CD4-positive, alpha-beta T cell treated with Interleukin-15 for 4 hours (primary cell): ENCODE data around the gene PRCC.
A peak's percentile ranks its signal among the peaks of the same experiment; 100 is the strongest.

ENCODE experiments used
- DNase-seq: peaks from one replicate; pipeline ENCODE4 v3.0.0-alpha.2; 2020; ENCODE audit warnings: low spot score

Gene PRCC

GRCh38 chr1:156767101-156767878 lies at the start of gene PRCC:
TSS of gene PRCC (plus strand) at chr1:156767535. CDS start at chr1:156767772, 237 bp downstream.
- DNase-seq: peak; percentile 99

- no peak for DNase-seq
These were observed 46.2 kb upstream of the PRCC start for GRCh38 chr1:156721131-156721530.

GRCh38 chr1:156721535-156721934 lies 45.8 kb upstream of the PRCC start:
- DNase-seq: no peak

GRCh38 chr1:156725683-156726280 lies 41.6 kb upstream of the PRCC start:
- peak; percentile 77 for DNase-seq

- peak; percentile 57 for DNase-seq
These were observed 40.6 kb upstream of the PRCC start for GRCh38 chr1:156726549-156727226.

GRCh38 chr1:156727492-156727891 lies 39.8 kb upstream of the PRCC start:
- no peak for DNase-seq

- peak; percentile 65 for DNase-seq
These were observed 39.3 kb upstream of the PRCC start, which contains the start of gene METTL25B for GRCh38 chr1:156727926-156728598. TSS of gene METTL25B (plus strand) at chr1:156728469. CDS start at chr1:156729105, 636 bp downstream.

- DNase-seq: peak; percentile 92
These were observed 38.5 kb upstream of the PRCC start, which contains the start of gene ISG20L2 for GRCh38 chr1:156728599-156729462. TSS of gene ISG20L2 (minus strand) at chr1:156728766. CDS start at chr1:156727652, 1,114 bp downstream.

GRCh38 chr1:156733989-156734584 lies 33.2 kb upstream of the PRCC start:
- DNase-seq: no peak

GRCh38 chr1:156738407-156738806 lies 28.9 kb upstream of the PRCC start:
- no peak for DNase-seq

- no peak for DNase-seq
These were observed 28.4 kb upstream of the PRCC start for GRCh38 chr1:156738916-156739315.

- no peak for DNase-seq
These were observed 27.0 kb upstream of the PRCC start for GRCh38 chr1:156740237-156740740.

GRCh38 chr1:156740741-156741480 lies 26.4 kb upstream of the PRCC start, which contains the start of gene MRPL24:
TSS of gene MRPL24 (minus strand) at chr1:156741088. CDS start at chr1:156738704, 2,384 bp downstream.
- peak; percentile 99 for DNase-seq

GRCh38 chr1:156741481-156741983 lies 25.8 kb upstream of the PRCC start:
- DNase-seq: no peak

GRCh38 chr1:156742017-156742416 lies 25.3 kb upstream of the PRCC start:
- DNase-seq: no peak

- DNase-seq: no peak
These were observed 24.5 kb upstream of the PRCC start for GRCh38 chr1:156742801-156743200.

- no peak for DNase-seq
These were observed 23.7 kb upstream of the PRCC start for GRCh38 chr1:156743367-156744302.

GRCh38 chr1:156744344-156744743 lies 23.0 kb upstream of the PRCC start:
- no peak for DNase-seq
